ENCODE measurements around the gene GOLGA2.

GRCh38 chr9:128276574-128277270, 915 bp upstream of the GOLGA2 start:
- TF ChIP-seq POLR2AphosphoS5 (IDR thresholded peaks at IDR 0.05; ENCODE audit: low read depth, low read length): no peak
- TF ChIP-seq POLR2A (IDR thresholded peaks at IDR 0.05; ENCODE audit: low read depth, low read length): no peak
- no peak for TF ChIP-seq TAF1 (IDR thresholded peaks at IDR 0.05; ENCODE audit: borderline replicate concordance, low read depth, low read length)

Measured in GM12892 (cell line).